RWPE1 (cell line): ENCODE results near the gene CDK14.

ENCODE experiments used
- CTCF ChIA-PET: fragments of 350-600 bp; sonication (Branson Sonifier 250); formaldehyde crosslinking; extraction: SDS; loops from one replicate; lab custom pipeline; 2021; lab: Yijun Ruan, JAX
- POLR2A ChIA-PET: fragments of 400-600 bp; formaldehyde crosslinking; extraction: SDS; loops from one replicate; lab custom pipeline; 2020; ENCODE audit warnings: antibody characterized with exemption; ENCODE audit not compliant: low non-redundant PET; lab: Yijun Ruan, JAX
- DNase-seq: peaks from one replicate; pipeline ENCODE4 v3.0.0; 2012; ENCODE audit warnings: low spot score
- H3K27ac ChIP-seq: fragments of 450-650 bp; 2 replicates; pipeline ENCODE4 v1.5.1; 2017
- TF ChIP-seq, protein P1 (sequence below): fragments of 450-650 bp; conservative IDR thresholded peaks from 2 replicates; pipeline ENCODE4 v1.5.1; 2017; ENCODE audit warnings: low read depth, mild to moderate bottlenecking

CDK14 gene

DNA sequence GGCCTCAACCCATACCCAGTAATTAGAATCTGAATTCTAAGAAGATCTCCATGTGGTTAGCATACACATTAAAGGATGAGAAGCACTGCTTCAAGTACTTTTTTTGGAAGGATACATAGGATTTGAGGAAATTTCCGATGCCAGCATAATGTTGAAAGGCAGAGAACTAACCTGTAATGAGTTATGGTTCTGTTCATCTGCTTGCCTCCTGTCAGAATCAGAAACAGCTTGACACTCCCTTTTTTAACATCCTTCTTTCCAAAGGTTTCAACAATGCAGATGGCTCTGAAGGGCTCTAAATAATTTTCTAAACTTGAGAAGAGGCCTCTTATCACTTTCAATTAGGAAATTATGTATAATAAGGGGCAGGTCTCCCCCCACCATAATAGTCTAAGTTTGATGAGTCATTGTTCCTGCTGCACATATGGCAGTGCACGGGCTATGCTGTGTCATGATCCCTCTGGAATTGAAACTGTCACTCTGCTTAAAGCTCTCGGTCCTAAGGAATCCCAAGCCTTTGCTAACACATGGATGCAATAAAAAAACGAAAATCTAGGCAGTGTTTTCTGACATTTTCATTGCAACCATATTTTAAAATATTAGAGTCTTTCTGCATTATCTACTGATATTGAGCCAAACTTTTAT lies 376.9 kb downstream of the CDK14 start:
- H3K27ac ChIP-seq = no peak overlapping the region
- POLR2A ChIA-PET = no interaction called here
- CTCF ChIA-PET = no interaction called here
- DNase-seq = no peak
- TF ChIP-seq, protein P1, sequence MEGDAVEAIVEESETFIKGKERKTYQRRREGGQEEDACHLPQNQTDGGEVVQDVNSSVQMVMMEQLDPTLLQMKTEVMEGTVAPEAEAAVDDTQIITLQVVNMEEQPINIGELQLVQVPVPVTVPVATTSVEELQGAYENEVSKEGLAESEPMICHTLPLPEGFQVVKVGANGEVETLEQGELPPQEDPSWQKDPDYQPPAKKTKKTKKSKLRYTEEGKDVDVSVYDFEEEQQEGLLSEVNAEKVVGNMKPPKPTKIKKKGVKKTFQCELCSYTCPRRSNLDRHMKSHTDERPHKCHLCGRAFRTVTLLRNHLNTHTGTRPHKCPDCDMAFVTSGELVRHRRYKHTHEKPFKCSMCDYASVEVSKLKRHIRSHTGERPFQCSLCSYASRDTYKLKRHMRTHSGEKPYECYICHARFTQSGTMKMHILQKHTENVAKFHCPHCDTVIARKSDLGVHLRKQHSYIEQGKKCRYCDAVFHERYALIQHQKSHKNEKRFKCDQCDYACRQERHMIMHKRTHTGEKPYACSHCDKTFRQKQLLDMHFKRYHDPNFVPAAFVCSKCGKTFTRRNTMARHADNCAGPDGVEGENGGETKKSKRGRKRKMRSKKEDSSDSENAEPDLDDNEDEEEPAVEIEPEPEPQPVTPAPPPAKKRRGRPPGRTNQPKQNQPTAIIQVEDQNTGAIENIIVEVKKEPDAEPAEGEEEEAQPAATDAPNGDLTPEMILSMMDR = no peak

GRCh38 chr7:90977056-90977455 lies 380.9 kb downstream of the CDK14 start:
- DNase-seq = no peak
- POLR2A ChIA-PET = no interaction called here
- no peak overlapping the region for H3K27ac ChIP-seq
- TF ChIP-seq, protein P1 = no peak
- CTCF ChIA-PET = no interaction called here

GRCh38 chr7:90980545-90980944 lies 384.4 kb downstream of the CDK14 start:
- ChIA-PET POLR2A (no interaction called here), CTCF (interaction anchor here (0.6 kb wide), 1 partner anchor 590 kb away, joined by 5 read pairs; no protein-coding TSS in a partner anchor)
- TF ChIP-seq, protein P1 = no peak
- no peak for DNase-seq
- H3K27ac ChIP-seq = no peak overlapping the region

DNA sequence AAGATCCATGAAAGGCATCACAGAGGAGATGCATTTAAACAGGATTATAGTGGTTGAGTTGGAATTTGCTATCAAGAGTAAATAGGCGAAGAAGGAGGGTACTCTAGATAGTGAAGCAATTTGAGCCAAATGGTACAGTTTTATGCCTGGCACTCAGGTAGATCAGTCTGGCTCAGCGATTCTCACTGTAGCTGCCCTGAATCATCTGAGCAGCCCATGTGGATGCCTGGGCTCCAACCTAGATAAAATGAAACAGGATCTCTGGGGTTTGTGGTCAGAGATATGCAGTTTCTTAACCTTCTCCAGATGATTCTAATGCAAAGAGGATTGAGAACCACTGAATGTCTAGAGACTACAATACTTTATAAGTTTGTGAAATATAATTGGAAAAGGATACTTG lies 386.1 kb downstream of the CDK14 start:
- ChIA-PET POLR2A (no interaction called here), CTCF (interaction anchor here (0.6 kb wide), 1 partner anchor 21 kb away, joined by 3 read pairs; no protein-coding TSS in a partner anchor)
- TF ChIP-seq, protein P1 = no peak
- DNase-seq = no peak
- H3K27ac ChIP-seq = no peak overlapping the region

- H3K27ac ChIP-seq = no peak overlapping the region
- ChIA-PET POLR2A (no interaction called here), CTCF (no interaction called here)
- DNase-seq = no peak
- TF ChIP-seq, protein P1 = no peak
Observed at GRCh38 chr7:90984692-90985091, 388.6 kb downstream of the CDK14 start.

DNA sequence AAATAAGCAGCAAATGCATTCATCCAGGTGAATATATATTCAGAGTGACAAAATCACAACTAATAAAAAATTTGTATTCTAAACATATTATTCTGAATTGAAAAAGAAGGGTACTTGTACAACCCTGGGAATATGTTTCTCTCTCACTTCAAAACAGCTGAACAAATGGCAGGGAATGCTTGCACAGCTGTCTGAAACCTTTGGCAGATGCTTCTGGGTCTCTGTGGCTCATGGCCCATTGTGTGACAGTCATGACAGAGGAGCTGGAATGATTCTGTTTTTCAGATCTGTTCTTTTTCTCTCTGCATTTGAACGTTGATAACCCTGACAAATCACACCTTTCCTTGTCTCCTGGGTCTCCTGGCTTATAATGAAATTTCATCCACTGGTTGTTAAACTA lies 392.4 kb downstream of the CDK14 start:
- TF ChIP-seq, protein P1 = no peak
- POLR2A ChIA-PET = no interaction called here

More for the DNA sequence above, 392.4 kb downstream of the CDK14 start:
- no peak overlapping the region for H3K27ac ChIP-seq
- DNase-seq = no peak
- CTCF ChIA-PET = no interaction called here
